ENCODE data around the gene UBAC2. TPM values are rescaled to one million over a fixed set of nuclear protein-coding genes. Genes with fewer than 3 reads are reported as not detected.

UBAC2 gene
- total and polyA plus RNA-seq, 2 donors = 42.8 to 69.1 TPM

DNA sequence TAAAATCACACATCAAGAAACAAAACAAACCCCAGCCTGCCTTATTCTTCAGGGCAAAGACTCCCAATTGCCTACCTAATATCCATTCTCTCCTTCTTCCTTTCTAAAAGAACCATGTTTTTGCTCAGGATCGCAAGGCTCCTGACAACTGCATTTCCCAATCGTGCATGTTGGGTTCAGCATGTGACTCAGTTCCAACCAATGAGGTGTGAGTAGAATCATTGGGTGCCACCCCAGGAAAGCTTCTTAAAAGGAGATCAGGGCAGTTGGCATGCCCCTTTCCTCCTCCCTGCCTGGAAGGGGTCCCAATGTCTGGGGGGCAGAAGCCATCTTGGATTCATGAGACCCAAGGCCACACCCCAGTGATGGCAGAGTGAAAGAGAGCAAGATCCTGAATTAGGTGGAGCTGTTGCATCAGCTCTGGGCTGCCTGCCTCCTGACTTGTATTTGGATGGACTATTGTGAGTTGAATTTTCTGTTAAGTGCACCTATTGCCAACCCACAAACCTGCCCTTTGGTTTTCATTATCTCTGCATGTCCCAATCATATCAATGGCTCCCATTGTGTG, 26.0 kb upstream of the UBAC2 start:
- Histone ChIP-seq H3K27ac (ENCODE audit: low read depth in 1 of 2, low read length in 1 of 2) (no peak overlapping the region), H3K36me3 (ENCODE audit: control insufficient read depth in 2 of 2, insufficient read depth in 2 of 2, low read length in 1 of 2) (no peaks in the 10 kb centered on the region), H3K4me1 (ENCODE audit: control insufficient read depth in 2 of 2, insufficient read depth in 2 of 2, low read length in 2 of 2) (peaks cover 12 to 27% of the 10 kb centered on the region in 2 donors), H3K9me3 (ENCODE audit: control insufficient read depth in 2 of 2, insufficient read depth in 1 of 2, low read length in 1 of 2) (no peaks in the 10 kb centered on the region), H3K27me3 (ENCODE audit: control insufficient read depth in 2 of 2, insufficient read depth in 1 of 2, low read length in 1 of 2) (no peaks in the 10 kb centered on the region), H3K4me3 (ENCODE audit: low read length in 2 of 2) (no peak overlapping the region)
- no peak for DNase-seq (ENCODE audit: low read depth in 6 of 9, low spot score in 9 of 9)
- whole genome bisulfite sequencing = 89% methylated on average over 2 of the region's 2 CpGs

DNA sequence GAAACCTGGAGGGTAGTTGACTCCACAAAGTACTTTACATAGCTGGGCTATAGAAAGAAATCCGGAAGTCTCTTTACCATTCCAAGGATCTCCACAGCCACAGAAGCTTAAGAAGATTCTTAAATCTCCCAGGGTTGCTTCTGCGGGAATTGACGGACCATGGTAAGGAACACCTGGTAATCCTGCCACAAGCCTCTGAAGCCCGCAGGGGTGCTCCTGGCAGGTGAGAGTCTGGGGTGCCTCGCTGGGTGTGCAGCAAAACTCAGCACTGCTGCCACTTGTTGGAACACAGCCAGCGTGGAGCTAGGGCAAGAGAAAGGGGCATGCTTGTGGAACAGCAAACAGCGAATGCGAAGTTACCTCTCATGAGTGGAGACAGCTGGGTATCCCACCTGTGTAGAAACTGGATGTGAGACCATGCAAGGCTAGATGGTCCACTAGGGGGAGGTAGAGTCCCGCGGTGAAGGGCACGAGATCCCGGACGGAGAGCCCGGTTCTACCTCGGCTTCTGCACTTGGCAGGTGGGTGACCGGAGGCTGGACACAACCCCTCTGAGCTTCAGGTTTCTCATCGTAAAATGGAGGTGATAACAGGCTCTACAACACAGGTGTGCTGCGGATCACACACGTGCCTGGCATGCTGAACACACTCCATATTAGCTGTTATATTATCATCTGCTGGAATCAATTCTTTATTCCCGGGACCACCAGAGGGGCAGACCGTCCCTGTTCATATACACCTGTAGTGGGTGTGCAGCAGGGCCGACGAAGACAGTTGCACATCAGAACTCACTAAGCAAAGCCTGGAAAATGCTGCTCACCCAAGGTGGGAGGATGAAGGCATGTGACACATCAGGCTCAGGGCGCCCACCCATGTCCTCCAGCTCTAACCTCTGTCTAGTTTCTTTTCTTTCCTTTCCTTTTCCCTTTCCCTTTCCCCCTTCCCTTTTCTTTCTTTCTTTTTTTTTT, 24.1 kb upstream of the UBAC2 start:
- H3K9me3 ChIP-seq (ENCODE audit: control insufficient read depth in 2 of 2, insufficient read depth in 1 of 2, low read length in 1 of 2) = no peaks in the 10 kb centered on the region
- 30% methylated on average over 24 of the region's 24 CpGs for WGBS
- H3K27ac ChIP-seq (ENCODE audit: low read depth in 1 of 2, low read length in 1 of 2) = no peak overlapping the region
- no peaks in the 10 kb centered on the region for H3K36me3 ChIP-seq (ENCODE audit: control insufficient read depth in 2 of 2, insufficient read depth in 2 of 2, low read length in 1 of 2)
- peak; percentile 48 to 87 (median 76) for DNase-seq (ENCODE audit: low read depth in 6 of 9, low spot score in 9 of 9)
- H3K27me3 ChIP-seq (ENCODE audit: control insufficient read depth in 2 of 2, insufficient read depth in 1 of 2, low read length in 1 of 2) = no peaks in the 10 kb centered on the region
- H3K4me3 ChIP-seq (ENCODE audit: low read length in 2 of 2) = no peak overlapping the region
- H3K4me1 ChIP-seq (ENCODE audit: control insufficient read depth in 2 of 2, insufficient read depth in 2 of 2, low read length in 2 of 2) = peaks cover 12 to 32% of the 10 kb centered on the region in 2 donors

DNA sequence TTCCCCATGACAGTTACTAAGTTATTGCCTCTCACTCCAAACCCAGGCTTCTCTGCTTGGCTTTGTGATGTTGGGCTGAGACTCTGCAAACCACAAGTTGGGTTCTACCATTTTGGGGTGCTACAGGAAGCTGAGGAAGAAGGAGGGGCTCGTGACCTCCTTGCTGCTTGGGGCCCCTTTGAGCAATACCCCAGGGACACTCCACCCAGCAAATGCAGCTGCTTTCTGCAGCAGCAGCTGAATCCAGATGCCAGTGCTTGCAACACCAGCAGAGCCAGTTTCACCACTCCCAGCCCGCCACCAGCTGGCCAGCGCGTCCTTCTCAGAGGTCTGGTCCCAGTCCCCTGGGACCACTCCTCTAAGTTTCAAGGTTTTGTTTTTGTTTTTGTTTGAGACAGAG, 22.0 kb upstream of the UBAC2 start:
- WGBS = 70% methylated on average over 4 of the region's 4 CpGs
- H3K4me1 ChIP-seq (ENCODE audit: control insufficient read depth in 2 of 2, insufficient read depth in 2 of 2, low read length in 2 of 2) = peaks cover 12 to 32% of the 10 kb centered on the region in 2 donors
- H3K9me3 ChIP-seq (ENCODE audit: control insufficient read depth in 2 of 2, insufficient read depth in 1 of 2, low read length in 1 of 2) = peaks cover 0 to 4% of the 10 kb centered on the region in 2 donors
- peak overlapping the region in 1 of 2 donors; percentile 64 for H3K27ac ChIP-seq (ENCODE audit: low read depth in 1 of 2, low read length in 1 of 2)
- H3K4me3 ChIP-seq (ENCODE audit: low read length in 2 of 2) = no peak overlapping the region
- H3K27me3 ChIP-seq (ENCODE audit: control insufficient read depth in 2 of 2, insufficient read depth in 1 of 2, low read length in 1 of 2) = no peaks in the 10 kb centered on the region
- peak in 4 of 9 donors; percentile 34 to 74 (median 50) for DNase-seq (ENCODE audit: low read depth in 6 of 9, low spot score in 9 of 9)
- no peaks in the 10 kb centered on the region for H3K36me3 ChIP-seq (ENCODE audit: control insufficient read depth in 2 of 2, insufficient read depth in 2 of 2, low read length in 1 of 2)

DNA sequence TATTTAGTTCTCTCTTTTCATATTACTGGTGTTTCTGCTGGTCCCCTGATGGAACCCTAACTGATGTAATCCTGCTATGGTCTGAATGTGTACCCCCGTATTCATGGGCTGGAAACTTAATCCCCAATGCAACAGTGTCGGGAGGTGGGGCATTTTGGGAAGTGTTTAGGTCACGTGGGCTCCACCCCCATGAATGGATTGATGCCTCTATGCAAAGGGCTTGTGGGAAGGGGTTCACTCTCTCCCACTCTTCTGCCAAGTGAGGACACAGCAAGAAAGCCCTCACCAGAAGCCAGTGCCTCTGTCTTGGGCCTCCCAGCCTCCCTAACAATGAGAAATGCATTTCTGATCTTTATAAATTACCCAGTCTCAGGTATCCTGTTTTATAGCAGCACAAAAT, 21.2 kb upstream of the UBAC2 start:
- Histone ChIP-seq H3K4me1 (ENCODE audit: control insufficient read depth in 2 of 2, insufficient read depth in 2 of 2, low read length in 2 of 2) (peaks cover 12 to 32% of the 10 kb centered on the region in 2 donors), H3K9me3 (ENCODE audit: control insufficient read depth in 2 of 2, insufficient read depth in 1 of 2, low read length in 1 of 2) (peaks cover 0 to 4% of the 10 kb centered on the region in 2 donors), H3K36me3 (ENCODE audit: control insufficient read depth in 2 of 2, insufficient read depth in 2 of 2, low read length in 1 of 2) (no peaks in the 10 kb centered on the region), H3K27me3 (ENCODE audit: control insufficient read depth in 2 of 2, insufficient read depth in 1 of 2, low read length in 1 of 2) (no peaks in the 10 kb centered on the region), H3K27ac (ENCODE audit: low read depth in 1 of 2, low read length in 1 of 2) (no peak overlapping the region), H3K4me3 (ENCODE audit: low read length in 2 of 2) (no peak overlapping the region)
- DNase-seq (ENCODE audit: low read depth in 6 of 9, low spot score in 9 of 9) = no peak
- WGBS = 91% methylated on average over 3 of the region's 3 CpGs

DNA sequence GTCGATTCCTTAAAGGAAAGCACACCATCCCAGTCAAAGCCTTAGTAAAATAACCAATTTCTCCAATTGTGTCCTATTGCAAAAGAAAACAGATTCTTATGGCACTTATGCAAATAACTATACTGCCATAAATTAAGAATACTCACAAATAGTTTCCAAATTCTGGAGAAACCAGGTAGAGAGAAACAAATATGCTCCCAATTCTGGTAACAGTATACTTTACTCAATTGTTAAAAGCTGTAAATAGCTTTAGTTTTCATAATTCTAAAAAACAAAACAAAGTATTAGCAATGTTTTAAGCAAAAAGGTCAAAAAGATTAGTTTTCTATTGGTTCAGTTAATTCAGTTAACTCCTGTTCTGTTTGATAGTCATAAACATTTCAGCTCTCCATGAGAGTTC, 18.2 kb upstream of the UBAC2 start:
- H3K9me3 ChIP-seq (ENCODE audit: control insufficient read depth in 2 of 2, insufficient read depth in 1 of 2, low read length in 1 of 2) = peaks cover 0 to 4% of the 10 kb centered on the region in 2 donors
- no peaks in the 10 kb centered on the region for H3K27me3 ChIP-seq (ENCODE audit: control insufficient read depth in 2 of 2, insufficient read depth in 1 of 2, low read length in 1 of 2)
- H3K36me3 ChIP-seq (ENCODE audit: control insufficient read depth in 2 of 2, insufficient read depth in 2 of 2, low read length in 1 of 2) = no peaks in the 10 kb centered on the region
- no peak overlapping the region for H3K4me3 ChIP-seq (ENCODE audit: low read length in 2 of 2)
- peaks cover 8 to 24% of the 10 kb centered on the region in 2 donors for H3K4me1 ChIP-seq (ENCODE audit: control insufficient read depth in 2 of 2, insufficient read depth in 2 of 2, low read length in 2 of 2)
- H3K27ac ChIP-seq (ENCODE audit: low read depth in 1 of 2, low read length in 1 of 2) = no peak overlapping the region
- DNase-seq (ENCODE audit: low read depth in 6 of 9, low spot score in 9 of 9) = peak in 1 of 9 donors; percentile 37
- 98% methylated on average over 1 of the region's 1 CpG for WGBS

DNA sequence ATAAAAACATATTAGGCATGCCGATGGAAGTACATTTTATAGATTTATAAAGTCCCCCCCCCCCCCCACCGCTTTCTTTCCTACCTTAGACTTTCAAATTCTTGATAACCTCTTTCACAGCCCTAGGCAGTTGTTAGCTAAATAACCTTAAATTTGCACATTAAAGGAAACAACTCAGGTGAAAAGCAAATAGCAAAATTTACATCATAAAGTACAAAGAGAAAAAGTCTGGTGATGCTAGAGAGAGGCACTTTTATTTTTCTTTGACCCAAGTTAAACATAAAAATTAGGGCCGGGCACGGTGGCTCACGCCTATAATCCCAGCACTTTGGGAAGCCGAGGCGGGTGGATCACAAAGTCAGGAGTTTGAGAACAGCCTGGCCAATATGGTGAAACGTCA, 15.0 kb upstream of the UBAC2 start:
- Histone ChIP-seq H3K36me3 (ENCODE audit: control insufficient read depth in 2 of 2, insufficient read depth in 2 of 2, low read length in 1 of 2) (no peaks in the 10 kb centered on the region), H3K4me3 (ENCODE audit: low read length in 2 of 2) (no peak overlapping the region), H3K27ac (ENCODE audit: low read depth in 1 of 2, low read length in 1 of 2) (no peak overlapping the region), H3K27me3 (ENCODE audit: control insufficient read depth in 2 of 2, insufficient read depth in 1 of 2, low read length in 1 of 2) (no peaks in the 10 kb centered on the region), H3K4me1 (ENCODE audit: control insufficient read depth in 2 of 2, insufficient read depth in 2 of 2, low read length in 2 of 2) (no peaks in the 10 kb centered on the region), H3K9me3 (ENCODE audit: control insufficient read depth in 2 of 2, insufficient read depth in 1 of 2, low read length in 1 of 2) (peaks cover 0 to 4% of the 10 kb centered on the region in 2 donors)
- DNase-seq (ENCODE audit: low read depth in 6 of 9, low spot score in 9 of 9) = no peak
- WGBS = 94% methylated on average over 8 of the region's 8 CpGs

DNA sequence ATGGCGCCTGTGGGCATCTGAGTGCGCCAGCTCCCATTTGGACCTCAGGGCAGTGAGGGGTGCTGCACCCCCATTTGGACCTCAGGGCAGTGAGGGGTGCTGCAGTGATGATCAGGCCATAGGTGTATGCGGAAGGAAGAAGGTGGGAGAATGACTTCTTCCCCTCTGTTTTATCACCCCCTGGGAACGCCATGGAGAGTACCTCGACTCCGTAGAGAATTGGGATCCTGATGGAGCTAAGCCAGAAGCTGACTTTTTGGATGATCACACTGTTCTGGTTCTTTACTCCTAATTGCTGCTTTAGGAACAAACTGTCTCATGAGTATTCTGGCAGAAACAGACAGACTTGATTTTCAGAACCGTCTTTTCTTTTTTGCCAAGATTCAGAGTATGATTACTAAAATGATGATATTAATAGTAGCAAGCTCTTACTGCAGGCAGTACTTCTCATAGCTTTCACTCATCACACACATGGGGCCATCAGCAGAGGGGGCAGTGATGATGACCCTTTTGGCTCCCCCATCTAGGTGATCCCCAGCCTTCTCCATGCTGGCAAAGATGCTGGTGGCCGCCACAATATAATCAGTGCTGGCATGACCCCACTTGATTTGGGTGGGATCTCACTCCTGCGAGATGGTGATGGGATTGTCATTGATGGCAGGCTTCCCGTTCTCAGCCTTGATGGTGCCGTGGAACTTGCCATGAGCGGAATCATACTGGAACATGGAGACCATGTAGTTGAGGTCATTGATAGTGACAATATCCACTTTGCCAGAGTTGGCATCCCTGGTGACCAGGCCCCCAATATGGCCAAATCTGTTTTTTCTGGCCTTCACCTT, 10.3 kb upstream of the UBAC2 start:
- Histone ChIP-seq H3K9me3 (ENCODE audit: control insufficient read depth in 2 of 2, insufficient read depth in 1 of 2, low read length in 1 of 2) (no peaks in the 10 kb centered on the region), H3K27ac (ENCODE audit: low read depth in 1 of 2, low read length in 1 of 2) (no peak overlapping the region), H3K4me3 (ENCODE audit: low read length in 2 of 2) (no peak overlapping the region), H3K27me3 (ENCODE audit: control insufficient read depth in 2 of 2, insufficient read depth in 1 of 2, low read length in 1 of 2) (no peaks in the 10 kb centered on the region), H3K36me3 (ENCODE audit: control insufficient read depth in 2 of 2, insufficient read depth in 2 of 2, low read length in 1 of 2) (no peaks in the 10 kb centered on the region), H3K4me1 (ENCODE audit: control insufficient read depth in 2 of 2, insufficient read depth in 2 of 2, low read length in 2 of 2) (peaks cover 0 to 11% of the 10 kb centered on the region in 2 donors)
- no peak for DNase-seq (ENCODE audit: low read depth in 6 of 9, low spot score in 9 of 9)
- 97% methylated on average over 12 of the region's 12 CpGs for WGBS

DNA sequence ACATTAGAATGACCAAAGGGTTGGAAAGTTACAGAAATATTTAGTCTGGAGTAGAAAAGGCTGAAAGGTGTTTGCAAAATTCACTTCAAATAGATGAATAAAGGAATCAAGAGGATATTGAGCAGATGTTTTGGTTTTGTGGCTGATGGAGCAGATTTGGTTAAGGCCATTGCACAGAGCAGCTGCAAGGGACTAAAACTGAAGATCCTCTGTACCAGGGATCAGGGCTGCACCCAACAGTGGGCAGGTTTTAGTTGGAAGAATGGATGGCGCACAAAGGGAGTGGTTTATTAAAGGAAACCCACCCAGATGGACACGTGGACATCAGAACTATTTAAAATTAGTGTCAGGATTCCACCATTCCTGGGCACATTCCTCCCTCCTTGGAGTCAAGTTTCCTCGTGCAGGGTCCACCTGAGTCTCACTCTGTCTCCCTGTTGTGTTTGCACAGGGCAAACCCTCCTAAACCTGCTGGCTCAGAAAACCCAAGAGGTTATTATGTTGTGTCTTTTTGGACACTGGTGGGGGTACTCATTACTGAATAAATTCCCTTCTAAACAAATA, 9.2 kb upstream of the UBAC2 start:
- Histone ChIP-seq H3K27ac (ENCODE audit: low read depth in 1 of 2, low read length in 1 of 2) (no peak overlapping the region), H3K4me1 (ENCODE audit: control insufficient read depth in 2 of 2, insufficient read depth in 2 of 2, low read length in 2 of 2) (peaks cover 0 to 11% of the 10 kb centered on the region in 2 donors), H3K4me3 (ENCODE audit: low read length in 2 of 2) (no peak overlapping the region), H3K36me3 (ENCODE audit: control insufficient read depth in 2 of 2, insufficient read depth in 2 of 2, low read length in 1 of 2) (no peaks in the 10 kb centered on the region), H3K9me3 (ENCODE audit: control insufficient read depth in 2 of 2, insufficient read depth in 1 of 2, low read length in 1 of 2) (no peaks in the 10 kb centered on the region), H3K27me3 (ENCODE audit: control insufficient read depth in 2 of 2, insufficient read depth in 1 of 2, low read length in 1 of 2) (no peaks in the 10 kb centered on the region)
- no peak for DNase-seq (ENCODE audit: low read depth in 6 of 9, low spot score in 9 of 9)
- WGBS = 91% methylated on average over 3 of the region's 3 CpGs

Data from thymus (tissue), 11 donors.